T-helper 2 cell (primary cell): ENCODE measurements around the gene EYA4.
"Not testable (repeated sequence)": the region's sequence is repeated elsewhere in the genome, so short reads cannot be mapped to it uniquely, and the experiment has no call there.

Experiments
- DNase-seq, 5 experiments: peaks; one replicate each; pipeline versions ENCODE4 v3.0.0 to v3.0.0-alpha.2; 2012 to 2022

Gene EYA4

GRCh38 chr6:133542056-133542821 is 301.1 kb downstream of the EYA4 start:
- peak in 1 of 5 experiments; percentile 26 for DNase-seq

- no peak for DNase-seq
These were observed 303.3 kb downstream of the EYA4 start for GRCh38 chr6:133544419-133544818.

GRCh38 chr6:133546098-133546497 is 304.9 kb downstream of the EYA4 start:
- no peak for DNase-seq

DNA sequence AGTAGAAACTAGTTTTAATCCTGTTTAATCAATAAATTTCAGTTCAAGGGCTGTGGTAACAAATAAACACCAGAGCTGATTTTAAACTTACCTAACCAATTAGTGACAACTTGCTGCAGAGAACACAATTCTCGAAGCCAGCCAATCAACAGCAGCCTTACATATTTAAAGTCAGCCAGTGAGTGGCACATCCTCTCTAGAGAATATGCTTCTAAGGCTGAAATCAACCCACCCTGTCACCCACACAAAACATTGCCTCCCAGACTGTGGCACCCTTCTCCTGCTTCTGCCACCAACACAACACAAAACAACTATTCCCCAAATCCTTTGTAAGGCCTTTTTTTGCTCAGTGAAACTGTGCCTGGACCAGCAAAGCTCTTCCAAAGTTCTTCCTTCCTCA is 306.0 kb downstream of the EYA4 start:
- DNase-seq, result peak in 1 of 5 experiments; percentile 11

DNA sequence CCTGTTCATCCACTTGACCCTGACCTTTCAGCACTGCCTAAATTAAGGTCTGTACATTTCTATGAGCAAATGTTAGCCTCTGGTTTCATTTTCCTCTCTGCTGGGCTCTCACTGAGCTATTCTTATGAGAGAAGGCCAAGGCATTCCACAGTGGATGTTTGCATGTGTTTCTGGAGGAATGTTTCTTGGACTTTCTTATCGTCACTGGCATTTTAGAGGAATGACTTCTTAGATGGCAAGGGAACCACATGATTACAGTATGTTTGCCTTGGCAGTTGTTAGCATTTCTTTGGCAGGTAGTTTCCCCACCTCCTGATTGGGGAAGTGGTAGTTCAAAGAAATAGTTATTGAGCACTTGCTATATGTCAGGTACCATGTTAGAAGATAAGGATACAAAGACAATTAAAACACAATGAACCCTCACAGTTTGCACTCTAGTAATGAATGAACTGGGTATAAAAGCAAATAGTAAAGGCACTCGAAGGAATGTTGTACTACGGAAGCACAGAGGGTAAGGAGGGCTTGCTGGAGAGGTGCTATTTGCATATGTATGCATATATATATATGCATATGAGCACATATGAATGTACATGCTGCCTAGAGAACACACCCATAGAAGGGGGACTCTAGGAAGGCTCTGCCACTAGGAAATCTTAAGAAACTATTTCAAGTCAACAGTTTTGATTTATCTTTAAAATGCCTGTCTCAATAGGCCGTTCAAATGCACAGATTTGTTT is 307.4 kb downstream of the EYA4 start:
- DNase-seq, result no peak

DNA sequence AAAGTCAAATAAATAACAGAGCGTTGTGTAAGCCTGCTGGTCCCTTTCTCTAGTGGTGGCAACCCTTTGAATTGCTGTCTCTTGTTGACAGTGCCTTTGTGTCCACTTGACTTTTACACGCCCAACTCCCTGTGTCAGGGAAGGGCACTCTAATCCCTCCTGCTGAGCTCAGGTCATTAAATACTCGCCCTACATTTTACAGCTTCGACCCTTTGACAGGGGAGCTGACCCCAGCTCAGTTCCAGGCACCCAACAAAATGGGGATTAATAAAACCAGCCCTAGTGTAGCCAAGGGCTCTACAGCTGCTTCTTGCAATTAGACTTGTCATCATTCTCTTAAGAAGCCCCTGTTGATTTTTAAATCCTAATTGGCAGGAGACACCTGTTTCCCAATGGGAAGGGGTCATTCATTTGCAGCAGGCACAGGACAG is 308.2 kb downstream of the EYA4 start:
- DNase-seq, result no peak

DNA sequence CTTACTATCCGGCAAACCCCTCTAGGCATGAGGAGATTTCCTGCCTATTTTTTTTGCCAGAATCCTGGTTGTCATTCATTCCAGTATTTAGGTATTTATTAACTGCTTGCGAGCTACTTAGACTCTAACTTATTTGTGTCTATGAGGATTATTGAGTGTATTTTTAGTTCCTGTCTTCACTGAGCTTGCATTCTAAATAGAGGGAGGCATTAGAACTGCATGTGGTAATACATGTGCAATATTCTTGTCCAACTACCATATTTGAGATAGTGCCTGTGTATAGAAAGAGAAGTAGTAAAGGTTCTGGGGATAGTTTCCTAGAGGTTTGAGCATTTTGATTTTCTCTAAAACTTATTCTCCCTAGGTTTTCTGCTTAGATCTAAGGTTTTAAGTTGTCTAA is 308.9 kb downstream of the EYA4 start:
- DNase-seq, result no peak

DNA sequence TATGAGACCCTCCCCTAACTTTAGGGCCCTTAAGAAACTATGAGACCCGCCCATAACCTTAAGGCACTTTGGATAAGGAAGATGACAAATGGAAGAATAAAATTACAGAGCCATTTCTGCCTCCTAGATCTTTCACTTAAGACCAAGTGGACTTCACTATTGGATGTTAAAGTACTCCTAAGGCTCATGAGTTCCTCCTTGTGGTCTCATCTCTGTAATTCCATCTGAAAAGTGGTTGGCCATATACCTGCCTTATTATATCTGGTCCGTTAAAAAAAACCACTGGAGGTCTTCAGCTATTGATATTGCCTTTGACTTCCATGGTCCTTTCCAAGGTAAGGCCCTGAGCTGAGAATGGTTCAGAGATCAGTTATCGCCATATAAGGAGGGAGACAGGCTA is 310.3 kb downstream of the EYA4 start:
- no peak for DNase-seq

- no peak for DNase-seq
These were observed 310.7 kb downstream of the EYA4 start for GRCh38 chr6:133551847-133552341.

GRCh38 chr6:133553652-133554051 is 312.5 kb downstream of the EYA4 start:
- DNase-seq, result peak in 1 of 5 experiments; percentile 34

DNA sequence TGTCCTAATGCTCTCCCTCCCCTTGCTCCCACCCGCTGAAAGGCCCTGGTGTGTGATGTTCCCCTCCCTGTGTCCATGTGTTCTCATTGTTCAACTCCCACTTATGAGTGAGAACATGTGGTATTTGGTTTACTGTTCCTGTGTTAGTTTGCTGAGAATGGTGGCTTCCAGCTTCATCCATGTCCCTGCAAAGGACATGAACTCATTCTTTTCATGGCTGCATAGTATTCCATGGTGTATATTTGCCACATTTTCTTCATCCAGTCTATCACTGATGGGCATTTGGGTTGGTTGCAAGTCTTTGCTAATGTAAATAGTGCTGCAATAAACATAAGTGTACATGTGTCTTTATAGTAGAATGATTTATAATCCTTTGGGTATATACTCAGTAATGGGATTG is 313.0 kb downstream of the EYA4 start:
- DNase-seq, result not testable (repeated sequence)

DNA sequence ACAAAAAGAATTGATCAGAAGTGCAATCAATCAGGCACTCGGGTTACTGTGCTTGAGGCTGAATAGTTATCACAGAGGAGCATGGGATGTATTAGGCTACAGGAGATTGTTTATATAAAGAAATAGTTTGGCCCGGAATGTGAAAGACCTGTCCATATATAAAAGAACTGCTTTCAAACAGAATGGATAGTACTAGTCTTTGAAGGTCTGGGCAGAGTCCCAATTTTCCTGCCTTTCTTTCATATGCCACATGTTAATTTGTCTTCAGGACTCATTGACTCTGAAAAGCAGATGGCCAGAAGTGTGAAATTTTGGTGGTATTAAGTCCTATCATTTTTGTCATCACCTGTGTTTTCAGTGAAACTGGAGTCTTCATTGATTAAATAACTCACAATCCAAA is 314.5 kb downstream of the EYA4 start:
- no peak for DNase-seq

DNA sequence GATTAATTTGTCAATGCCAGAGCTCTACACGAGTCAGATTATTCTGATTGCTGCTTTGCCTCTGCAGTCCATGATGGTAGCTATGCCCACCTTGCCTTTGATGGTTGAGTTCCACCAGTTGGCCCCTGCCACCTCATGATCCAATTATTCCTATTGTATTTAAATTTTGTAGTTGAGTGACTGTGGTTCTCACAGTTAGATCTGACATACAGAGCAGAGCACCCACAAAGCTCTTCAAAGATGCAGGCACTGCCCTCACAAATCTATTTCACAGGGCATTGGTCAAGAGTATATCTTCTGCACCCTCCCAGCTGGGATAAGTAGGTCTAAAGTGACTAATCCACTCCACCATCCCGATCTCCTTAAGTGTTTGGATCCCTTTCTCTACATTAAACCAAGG is 318.8 kb downstream of the EYA4 start:
- no peak for DNase-seq

DNA sequence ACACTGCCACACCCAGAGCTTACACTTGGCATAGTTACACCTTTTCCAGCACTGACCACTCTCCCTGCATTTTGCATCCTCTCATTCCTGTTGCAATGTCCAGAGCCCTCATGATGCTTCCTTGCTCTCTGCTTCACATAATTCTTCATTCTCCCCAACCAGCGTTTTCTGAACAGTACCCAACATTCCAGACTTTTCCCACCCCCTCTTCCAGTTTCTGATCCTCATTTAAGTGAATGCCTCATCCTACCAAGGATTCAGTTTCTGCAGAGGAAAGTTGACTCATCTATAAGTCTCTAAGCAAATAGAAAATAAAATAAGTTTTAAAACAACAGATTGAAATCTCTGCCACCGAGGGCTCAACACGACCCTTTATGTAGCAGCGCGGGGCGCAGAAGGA is 326.5 kb downstream of the EYA4 start:
- DNase-seq, result no peak

DNA sequence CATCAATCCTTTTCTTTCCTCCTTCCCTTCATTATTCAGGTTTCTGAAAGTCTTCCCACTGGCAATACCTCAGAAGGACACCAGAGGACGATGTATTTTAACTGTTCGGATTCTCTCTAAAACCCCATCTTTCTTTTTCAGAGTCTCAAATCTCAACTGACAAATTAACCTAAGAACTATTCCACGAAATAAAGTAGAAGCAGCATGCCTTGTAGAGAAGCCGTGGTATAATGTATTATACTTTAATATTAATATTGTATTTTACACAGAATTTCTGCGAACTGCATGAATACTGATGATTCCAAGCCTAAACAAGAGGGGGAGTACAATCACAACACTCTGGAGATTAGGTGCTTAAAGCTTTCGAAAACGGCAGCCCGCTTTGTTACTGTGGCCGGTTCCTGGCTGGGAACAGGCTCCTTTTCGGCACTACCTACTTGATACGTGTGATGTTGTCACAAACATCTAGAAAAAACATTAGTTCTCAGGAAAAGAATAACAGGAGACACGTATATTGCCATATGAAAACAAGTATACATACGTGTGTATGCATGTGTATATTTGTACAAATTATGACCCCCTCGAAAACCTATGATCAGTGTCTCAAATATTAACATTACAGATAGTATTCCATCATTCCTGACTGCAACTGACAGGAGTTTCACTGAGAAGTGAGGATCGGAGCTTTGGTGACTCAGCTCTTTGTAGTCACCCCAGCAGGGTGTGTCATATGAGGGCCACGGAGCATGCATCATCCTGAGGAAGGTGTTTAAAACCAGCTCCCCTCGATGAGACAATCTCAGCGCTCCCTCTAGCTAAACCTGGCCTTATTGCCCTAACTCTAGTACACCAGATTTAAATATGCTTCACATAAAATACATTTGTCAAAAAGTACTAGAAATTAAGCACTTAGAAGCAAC is 328.1 kb downstream of the EYA4 start:
- peak in 1 of 5 experiments; percentile 25 for DNase-seq

DNA sequence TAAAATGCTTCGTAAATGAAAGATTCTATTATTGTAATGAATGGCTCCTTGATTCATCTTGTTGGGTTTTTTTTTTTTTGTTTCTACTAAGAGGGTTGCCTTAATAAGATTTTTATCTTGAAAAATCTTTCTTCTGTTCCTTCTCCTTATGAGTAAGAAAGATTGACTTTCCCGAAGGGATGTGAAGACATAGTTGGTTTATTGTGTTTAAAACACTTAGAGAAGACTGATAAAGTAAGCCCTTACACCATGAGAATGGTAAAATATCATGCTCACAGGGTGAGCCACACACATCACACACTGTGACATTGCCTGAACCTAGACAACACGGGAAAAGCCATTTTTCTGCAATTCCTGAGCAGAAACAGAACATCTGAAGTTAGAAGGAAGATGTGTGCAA is 330.5 kb downstream of the EYA4 start:
- DNase-seq, result no peak

DNA sequence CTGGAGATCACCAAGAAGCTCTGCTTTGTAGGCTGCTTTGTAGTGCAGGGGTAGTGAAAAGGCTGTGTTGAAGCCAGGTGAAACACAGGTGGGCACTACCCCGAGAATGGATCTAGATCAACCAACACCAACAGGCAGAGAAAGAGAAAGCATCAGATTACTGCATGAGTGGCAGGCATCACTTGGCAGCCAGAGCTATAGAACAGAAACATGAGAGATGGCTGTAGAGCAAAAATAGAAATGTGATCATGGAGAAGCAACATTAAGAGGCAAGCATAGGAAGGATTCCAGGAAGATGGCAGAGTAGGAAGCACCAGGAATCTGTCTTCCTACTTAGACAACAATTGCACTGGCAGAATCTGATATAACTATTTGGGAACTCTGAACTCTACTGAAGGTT is 336.7 kb downstream of the EYA4 start:
- no peak for DNase-seq
